K562 (cell line): Measurements from ENCODE around the gene VWA7. TPM values are rescaled to one million over a fixed set of nuclear protein-coding genes. Genes with fewer than 3 reads are reported as not detected.
A peak's percentile ranks its signal among the peaks of the same experiment; 100 is the strongest.

Experiments
- BRD9 ChIP-seq: fragments of 450-650 bp; IDR thresholded peaks from 2 replicates; pipeline ENCODE4 v1.6.1; 2018; ENCODE audit warnings: low read depth; ENCODE audit not compliant: partially characterized antibody
- GATA2 ChIP-seq: sonication (generic); formaldehyde crosslinking; IDR thresholded peaks from 2 replicates; pipeline ENCODE4 v1.4.0; 2020; ENCODE audit warnings: mild to moderate bottlenecking, missing genetic modification reagents
- HMGN3 ChIP-seq: IDR thresholded peaks from 2 replicates; pipeline ENCODE4 v1.6.1; 2011; ENCODE audit warnings: borderline replicate concordance, low read depth, mild to moderate bottlenecking, mixed read lengths, low read length; ENCODE audit not compliant: insufficient read length; ENCODE audit errors: extremely low read depth
- ILF3 ChIP-seq: fragments of 450-650 bp; IDR thresholded peaks from 2 replicates; pipeline ENCODE4 v1.6.1; 2018; ENCODE audit warnings: antibody characterized with exemption, mild to moderate bottlenecking, moderate library complexity, borderline replicate concordance
- MEF2D ChIP-seq: conservative IDR thresholded peaks from 2 replicates; pipeline ENCODE4 v1.6.1; 2016; ENCODE audit warnings: low read depth, missing genetic modification characterization, missing compliant biosample characterization
- NKRF ChIP-seq: fragments of 450-650 bp; IDR thresholded peaks from 2 replicates; pipeline ENCODE4 v1.6.1; 2016; ENCODE audit warnings: borderline replicate concordance
- NR4A1 ChIP-seq, 2 experiments: fragments of 250-450 bp in 1 of 2; fragments of 450-650 bp in 1 of 2; sonication (Bioruptor Pico) in 1 of 2; IDR thresholded peaks; 2 replicates each; pipeline versions ENCODE4 v1.4.0 to v1.6.1; 2016 to 2020; ENCODE audit warnings: mild to moderate bottlenecking in 2 of 2, missing compliant biosample characterization in 1 of 2, missing genetic modification characterization in 1 of 2, moderate library complexity in 1 of 2
- POLR2B ChIP-seq: fragments of 450-650 bp; IDR thresholded peaks from 2 replicates; pipeline ENCODE4 v1.6.1; 2018; ENCODE audit warnings: low read depth; ENCODE audit not compliant: partially characterized antibody
- RUNX1 ChIP-seq: sonication (generic); IDR thresholded peaks from 2 replicates; pipeline ENCODE4 v1.6.1; 2016; ENCODE audit warnings: antibody characterized with exemption, low read depth
- TSHZ1 ChIP-seq: fragments of 250-450 bp; sonication (Bioruptor Pico); IDR thresholded peaks from 2 replicates; pipeline ENCODE4 v1.4.0; 2020; ENCODE audit warnings: mild to moderate bottlenecking, moderate library complexity
- USF1 ChIP-seq: sonication (generic); formaldehyde crosslinking; IDR thresholded peaks from 2 replicates; pipeline ENCODE4 v1.9.0; 2022; ENCODE audit warnings: mild to moderate bottlenecking, missing genetic modification reagents
- ZBTB11 ChIP-seq, 3 experiments: fragments of 200-800 bp in 1 of 3; fragments of 250-450 bp in 1 of 3; fragments of 450-650 bp in 1 of 3; sonication (Bioruptor Pico) in 1 of 3; sonication (Bioruptor generic) in 1 of 3; formaldehyde crosslinking in 1 of 3; IDR thresholded peaks; 2 replicates each; pipeline versions ENCODE4 v1.6.1 to v1.8.0; 2016 to 2022; ENCODE audit warnings: mild to moderate bottlenecking in 2 of 3, missing genetic modification characterization in 2 of 3, missing compliant biosample characterization in 1 of 3, moderate library complexity in 1 of 3
- ZNF507 ChIP-seq: conservative IDR thresholded peaks from 2 replicates; pipeline ENCODE4 v1.6.1; 2017; ENCODE audit warnings: missing genetic modification characterization, missing compliant biosample characterization
- ZNF79 ChIP-seq: fragments of 250-450 bp; sonication (Bioruptor Pico); IDR thresholded peaks from 2 replicates; pipeline ENCODE4 v1.4.0; 2020; ENCODE audit warnings: low read depth, mild to moderate bottlenecking, moderate library complexity
- polyA plus RNA-seq, 8 experiments: library from polyadenylated mRNA; depleted of rRNA in 4 of 8; stranded (reverse) in 5 of 8; unstranded in 3 of 8; fragments of >200 nt; fragmentation: Nextera tagmentation in 2 of 8; fragmentation: Illumina TruSeq in 1 of 8; extraction: Ambion mirVana in 2 of 8; extraction: Trizol in 1 of 8; gene quantifications; 2 replicates each; pipeline versions ENCODE4 v1.2.1 to v1.2.3, GENCODE V29; 2011 to 2014; ENCODE audit warnings: inconsistent platforms in 1 of 8, missing spikeins in 1 of 8
- total RNA-seq, 7 experiments: library from RNA; depleted of rRNA in 6 of 7; stranded (reverse); fragments of >200 nt in 6 of 7; fragmentation: Illumina TruSeq in 2 of 7; extraction: Trizol in 2 of 7; gene quantifications; 2 replicates each; pipeline versions ENCODE4 v1.2.1 to v1.2.3, GENCODE V29; 2011 to 2021; ENCODE audit warnings: low replicate concordance in 1 of 7

Gene VWA7
- total and polyA plus RNA-seq, 9 of the 15 experiments (the other 6 are each of a cell fraction or from before 2014, with no cell fraction given), result 0.18 to 2.9 (median 0.95) TPM

GRCh38 chr6:31822036-31822821 lies 45.1 kb upstream of the VWA7 start (continued):
- TF ChIP-seq MEF2D (tag), result peak; percentile 70
- TF ChIP-seq NKRF, result peak; percentile 72; the same call in 1 of the 2 replicates
- TF ChIP-seq POLR2B, result peak; percentile 91
- TF ChIP-seq GATA2 (CRISPR knock-in tag), result no peak
- TF ChIP-seq USF1, result peak; percentile 26; the same call in 1 of the 2 replicates
- no peak for TF ChIP-seq ZNF79
- TF ChIP-seq ILF3, result no peak
- TF ChIP-seq BRD9, result no peak
- TF ChIP-seq HMGN3, result no peak
- no peak for TF ChIP-seq RUNX1
- no peak for TF ChIP-seq TSHZ1 (CRISPR knock-in tag)
- no peak for TF ChIP-seq ZNF507 (tag)
- TF ChIP-seq NR4A1 (CRISPR knock-in tag; IDR thresholded peaks at IDR 0.05), result peak; percentile 90; the same call in 1 of the 2 replicates
- peak; percentile 89 for TF ChIP-seq NR4A1 (tag; IDR thresholded peaks at IDR 0.05)
- TF ChIP-seq ZBTB11 (CRISPR knock-in tag; IDR thresholded peaks at IDR 0.05), result peak in 1 of 3 experiments; percentile 25; a peak in 1 of 6 replicates
